ENCODE data around the gene KCNH1. TPM values are rescaled to one million over a fixed set of nuclear protein-coding genes. Genes with fewer than 3 reads are reported as not detected.

Gene KCNH1
- total RNA-seq, 1 donor from 2014 or later, result 10.1 TPM

DNA sequence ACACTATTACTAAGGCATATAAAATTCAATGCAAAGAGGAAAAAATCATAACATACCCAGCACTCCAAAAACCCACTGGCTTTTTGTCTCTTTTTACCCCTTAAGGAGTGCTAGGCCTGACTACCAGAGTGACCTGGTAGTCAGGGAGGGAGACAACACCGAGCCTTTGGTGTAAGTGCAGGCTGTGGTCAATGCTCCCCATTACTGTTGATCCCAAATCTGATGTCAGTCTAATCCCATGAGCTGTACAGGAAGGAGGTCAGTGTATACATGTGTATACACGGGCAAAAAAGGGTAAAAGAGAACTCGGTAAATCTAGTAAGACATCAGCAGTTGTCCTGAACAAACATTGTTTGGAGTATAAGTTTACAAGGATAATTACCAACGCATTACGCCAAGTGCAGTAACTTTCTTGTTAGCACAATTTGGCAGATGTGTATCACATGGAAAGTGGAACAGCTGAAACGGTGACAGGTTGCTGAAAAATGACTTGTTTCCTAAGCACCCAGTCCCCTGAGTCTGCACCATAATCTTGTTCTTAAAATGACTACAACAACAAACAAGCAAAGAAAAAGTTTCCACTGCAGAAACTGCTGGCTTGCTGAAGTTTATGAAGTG lies 217.9 kb downstream of the KCNH1 start:
- no peak for DNase-seq (ENCODE audit: low read depth)
- TF ChIP-seq, protein P1, sequence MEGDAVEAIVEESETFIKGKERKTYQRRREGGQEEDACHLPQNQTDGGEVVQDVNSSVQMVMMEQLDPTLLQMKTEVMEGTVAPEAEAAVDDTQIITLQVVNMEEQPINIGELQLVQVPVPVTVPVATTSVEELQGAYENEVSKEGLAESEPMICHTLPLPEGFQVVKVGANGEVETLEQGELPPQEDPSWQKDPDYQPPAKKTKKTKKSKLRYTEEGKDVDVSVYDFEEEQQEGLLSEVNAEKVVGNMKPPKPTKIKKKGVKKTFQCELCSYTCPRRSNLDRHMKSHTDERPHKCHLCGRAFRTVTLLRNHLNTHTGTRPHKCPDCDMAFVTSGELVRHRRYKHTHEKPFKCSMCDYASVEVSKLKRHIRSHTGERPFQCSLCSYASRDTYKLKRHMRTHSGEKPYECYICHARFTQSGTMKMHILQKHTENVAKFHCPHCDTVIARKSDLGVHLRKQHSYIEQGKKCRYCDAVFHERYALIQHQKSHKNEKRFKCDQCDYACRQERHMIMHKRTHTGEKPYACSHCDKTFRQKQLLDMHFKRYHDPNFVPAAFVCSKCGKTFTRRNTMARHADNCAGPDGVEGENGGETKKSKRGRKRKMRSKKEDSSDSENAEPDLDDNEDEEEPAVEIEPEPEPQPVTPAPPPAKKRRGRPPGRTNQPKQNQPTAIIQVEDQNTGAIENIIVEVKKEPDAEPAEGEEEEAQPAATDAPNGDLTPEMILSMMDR (conservative IDR thresholded peaks at IDR 0.05; ENCODE audit: low read depth, low read length), result no peak
- no peak overlapping the region for H3K4me3 ChIP-seq (ENCODE audit: low read depth, low read length)

DNA sequence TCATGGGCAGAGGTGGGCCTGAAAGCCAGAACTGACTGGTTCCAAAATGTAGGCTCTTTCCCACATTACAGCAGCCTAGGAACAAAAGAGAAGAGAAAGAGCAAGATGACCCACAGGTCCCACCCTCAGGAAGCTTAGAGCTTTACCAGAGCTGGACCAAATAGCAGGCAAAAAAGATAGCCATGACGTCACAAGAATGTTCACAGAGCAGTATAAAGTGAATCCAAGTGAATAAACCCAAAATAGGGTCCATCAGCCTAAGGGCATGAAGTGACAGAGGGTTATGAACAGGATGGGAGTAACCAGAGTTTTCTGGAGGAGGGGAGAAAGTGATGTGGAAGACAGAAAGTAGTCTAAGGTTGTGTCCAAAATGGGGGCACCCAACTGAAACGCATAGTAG lies 221.2 kb downstream of the KCNH1 start:
- DNase-seq (ENCODE audit: low read depth), result no peak
- H3K4me3 ChIP-seq (ENCODE audit: low read depth, low read length), result no peak overlapping the region
- TF ChIP-seq, protein P1 (conservative IDR thresholded peaks at IDR 0.05; ENCODE audit: low read depth, low read length), result no peak

DNA sequence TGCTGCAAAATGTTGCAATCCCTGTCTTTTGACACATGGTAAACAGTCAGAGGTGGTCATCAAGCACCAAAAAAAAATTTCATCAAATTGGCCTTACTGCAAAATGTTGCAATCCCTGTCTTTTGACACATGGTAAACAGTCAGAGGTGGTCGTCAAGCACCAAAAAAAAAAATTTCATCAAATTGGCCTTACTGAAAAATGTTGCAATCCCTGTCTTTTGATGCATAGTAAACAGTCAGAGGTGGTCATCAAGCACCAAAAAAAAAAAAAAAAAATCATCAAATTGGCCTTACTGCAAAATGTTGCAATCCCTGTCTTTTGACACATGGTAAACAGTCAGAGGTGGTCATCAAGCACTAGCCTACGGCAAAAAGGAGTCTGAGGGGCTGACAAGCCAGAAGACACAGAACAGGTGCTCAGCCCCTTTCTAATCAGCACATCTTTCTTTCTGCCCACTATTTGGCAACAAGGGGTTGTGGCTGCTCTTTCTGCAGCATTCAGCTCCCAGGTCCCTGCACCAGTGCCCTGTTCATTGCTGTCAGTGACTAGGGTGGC lies 223.8 kb downstream of the KCNH1 start:
- TF ChIP-seq, protein P1 (conservative IDR thresholded peaks at IDR 0.05; ENCODE audit: low read depth, low read length), result no peak
- no peak overlapping the region for H3K4me3 ChIP-seq (ENCODE audit: low read depth, low read length)
- DNase-seq (ENCODE audit: low read depth), result no peak

DNA sequence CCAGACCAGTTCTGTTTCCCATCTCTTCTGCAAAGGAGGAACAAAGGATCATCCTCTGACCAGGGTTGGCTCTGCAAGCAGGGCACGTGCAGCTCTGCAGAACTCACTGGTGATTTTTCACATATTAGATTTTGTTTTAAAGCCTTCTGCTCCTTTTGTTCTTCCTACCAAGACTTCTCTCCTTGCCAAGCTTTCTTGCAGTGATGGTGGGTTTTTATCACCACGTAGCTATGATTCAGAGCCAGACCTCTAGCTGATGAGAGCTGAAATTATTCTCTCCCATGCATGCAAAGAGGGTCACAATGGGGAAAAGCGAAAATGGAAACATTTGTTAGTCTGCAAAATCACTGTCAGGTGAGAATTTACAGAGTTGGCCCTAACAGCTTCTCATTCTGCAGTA lies 225.2 kb downstream of the KCNH1 start:
- TF ChIP-seq, protein P1 (conservative IDR thresholded peaks at IDR 0.05; ENCODE audit: low read depth, low read length), result no peak
- DNase-seq (ENCODE audit: low read depth), result no peak
- no peak overlapping the region for H3K4me3 ChIP-seq (ENCODE audit: low read depth, low read length)

DNA sequence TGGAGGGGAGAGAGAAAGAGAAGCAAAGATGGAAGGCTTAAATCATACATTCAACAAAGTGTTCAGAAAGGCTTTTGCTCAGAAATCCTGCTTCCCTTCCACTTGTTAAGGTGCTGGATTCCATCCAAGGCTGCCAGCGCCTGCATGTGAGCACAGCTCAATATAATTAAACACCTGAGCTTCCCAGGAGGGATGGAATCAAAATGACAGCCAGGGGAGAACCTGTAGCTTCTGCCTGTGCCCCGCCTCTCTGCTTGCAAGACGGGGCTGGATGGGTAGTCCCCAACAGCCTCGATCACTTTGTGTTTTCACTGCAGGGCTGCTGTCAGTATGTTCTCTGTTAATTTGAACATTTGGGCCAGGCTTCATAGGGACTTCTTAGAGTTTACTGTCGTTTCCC lies 225.7 kb downstream of the KCNH1 start:
- H3K4me3 ChIP-seq (ENCODE audit: low read depth, low read length), result no peak overlapping the region
- TF ChIP-seq, protein P1 (conservative IDR thresholded peaks at IDR 0.05; ENCODE audit: low read depth, low read length), result no peak
- no peak for DNase-seq (ENCODE audit: low read depth)

DNA sequence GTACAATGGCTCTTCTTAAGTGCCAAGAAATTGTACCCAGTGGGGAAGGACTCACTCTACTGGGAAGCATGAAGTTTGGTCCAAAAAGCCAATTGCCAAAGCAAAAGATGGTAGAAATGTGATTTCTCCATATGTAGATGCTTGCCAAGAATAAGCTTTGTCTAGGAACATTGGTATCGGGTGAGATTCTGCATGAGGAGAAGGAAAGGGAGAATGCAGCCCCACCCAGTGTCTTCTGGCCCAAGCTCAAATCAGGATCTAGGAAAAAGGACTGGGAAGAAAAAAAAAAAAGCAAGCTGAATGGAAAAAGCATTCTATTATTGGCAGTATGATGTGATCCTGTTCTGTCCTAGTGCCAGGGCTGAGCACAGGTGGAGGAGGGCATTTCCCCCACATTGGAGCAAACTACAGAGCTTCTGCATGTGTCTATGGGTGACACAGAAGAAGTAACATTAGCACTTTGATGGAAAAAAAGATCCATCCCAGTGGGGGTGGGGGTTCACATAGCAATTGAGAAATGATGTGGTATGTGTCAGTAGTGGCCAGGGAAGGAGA lies 226.6 kb downstream of the KCNH1 start:
- DNase-seq (ENCODE audit: low read depth), result no peak
- no peak overlapping the region for H3K4me3 ChIP-seq (ENCODE audit: low read depth, low read length)
- TF ChIP-seq, protein P1 (conservative IDR thresholded peaks at IDR 0.05; ENCODE audit: low read depth, low read length), result no peak

Data from epithelial cell of proximal tubule (primary cell).